GM23248 (cell line): ENCODE data around the gene TJP2. TPM values are rescaled to one million over a fixed set of nuclear protein-coding genes. Genes with fewer than 3 reads are reported as not detected.

ENCODE experiments used
- DNase-seq: peaks from one replicate; pipeline ENCODE4 v3.0.0-alpha.2; 2015
- H2AFZ ChIP-seq: fragments of 200-600 bp; sonication (generic); 2 replicates; pipeline ENCODE4 v1.6.1; 2016; ENCODE audit warnings: antibody characterized with exemption
- H3F3A ChIP-seq: fragments of 200-600 bp; sonication (generic); 2 replicates; pipeline ENCODE4 v1.6.1; 2016; ENCODE audit warnings: mild to moderate bottlenecking, antibody characterized with exemption, mixed run types; ENCODE audit not compliant: insufficient read depth
- H3K27ac ChIP-seq: fragments of 200-600 bp; sonication (generic); 2 replicates; pipeline ENCODE4 v1.5.1; 2016; ENCODE audit warnings: mild to moderate bottlenecking
- H3K27me3 ChIP-seq: fragments of 200-600 bp; sonication (generic); replicated peaks from 2 replicates; pipeline ENCODE4 v1.6.1; 2016; ENCODE audit warnings: mild to moderate bottlenecking; ENCODE audit not compliant: insufficient read depth
- H3K36me3 ChIP-seq: fragments of 200-600 bp; sonication (generic); 2 replicates; pipeline ENCODE4 v1.6.1; 2016; ENCODE audit warnings: low read depth, mild to moderate bottlenecking
- H3K4me1 ChIP-seq: fragments of 200-600 bp; sonication (generic); 2 replicates; pipeline ENCODE4 v1.6.1; 2016; ENCODE audit warnings: mild to moderate bottlenecking; ENCODE audit not compliant: insufficient read depth
- H3K4me2 ChIP-seq: fragments of 200-600 bp; sonication (generic); one replicate; pipeline ENCODE4 v1.6.1; 2016; ENCODE audit warnings: mild to moderate bottlenecking; ENCODE audit not compliant: unreplicated experiment
- H3K4me3 ChIP-seq: fragments of 200-600 bp; sonication (generic); 2 replicates; pipeline ENCODE4 v1.5.1; 2016; ENCODE audit warnings: mild to moderate bottlenecking
- H3K79me2 ChIP-seq: fragments of 200-600 bp; sonication (generic); 2 replicates; pipeline ENCODE4 v1.6.1; 2016; ENCODE audit warnings: mild to moderate bottlenecking; ENCODE audit not compliant: insufficient read depth
- H3K9ac ChIP-seq: fragments of 200-600 bp; sonication (generic); 2 replicates; pipeline ENCODE4 v1.6.1; 2016; ENCODE audit warnings: mild to moderate bottlenecking
- H3K9me2 ChIP-seq: fragments of 200-600 bp; sonication (generic); 2 replicates; pipeline ENCODE4 v1.6.1; 2016; ENCODE audit warnings: mixed run types, mild to moderate bottlenecking, moderate library complexity; ENCODE audit not compliant: insufficient read depth
- H3K9me3 ChIP-seq: fragments of 200-600 bp; sonication (generic); one replicate; pipeline ENCODE4 v1.6.1; 2017; ENCODE audit warnings: low read depth
- H4K20me1 ChIP-seq: fragments of 200-600 bp; sonication (generic); 2 replicates; pipeline ENCODE4 v1.6.0; 2016; ENCODE audit not compliant: insufficient read depth
- EZH2 ChIP-seq: fragments of 200-600 bp; sonication (generic); IDR thresholded peaks from 2 replicates; pipeline ENCODE4 v1.6.1; 2018; ENCODE audit warnings: antibody characterized with exemption, mild to moderate bottlenecking; ENCODE audit not compliant: insufficient read depth, poor library complexity, severe bottlenecking
- EZH2phosphoT487 ChIP-seq: fragments of 200-600 bp; sonication (generic); IDR thresholded peaks from 2 replicates; pipeline ENCODE4 v1.6.1; 2018; ENCODE audit warnings: antibody characterized with exemption, moderate library complexity, mild to moderate bottlenecking, low read depth; ENCODE audit not compliant: insufficient read depth
- WGBS, 2 experiments: methylation state at CpG; one replicate each; pipeline ENCODE4 v1.1.6; 2015 to 2017; ENCODE audit warnings: low lambda C conversion rate in 2 of 2, low coverage in 1 of 2; ENCODE audit errors: missing lambda C conversion rate in 2 of 2; 5-methylcytosine and 5-hydroxymethylcytosine counted together
- in situ Hi-C: fragments of 300-500 bp; cut with MboI; formaldehyde crosslinking; loops from 2 replicates; pipeline ENCODE4 v1.15.0; 2020
- polyA plus RNA-seq: library from polyadenylated mRNA; unstranded; fragments of >200 nt; fragmentation: Nextera tagmentation; extraction: Ambion mirVana; gene quantifications from 2 replicates; pipeline ENCODE4 v1.2.1, GENCODE V29; 2016
- total RNA-seq: library from RNA; depleted of rRNA; stranded (reverse); fragments of >200 nt; shearing (Covaris generic); gene quantifications from 2 replicates; pipeline ENCODE4 v1.2.3, GENCODE V29; 2014

Gene TJP2
- total and polyA plus RNA-seq, 2 experiments from 2014 or later, result 5.5 to 8.6 TPM

DNA sequence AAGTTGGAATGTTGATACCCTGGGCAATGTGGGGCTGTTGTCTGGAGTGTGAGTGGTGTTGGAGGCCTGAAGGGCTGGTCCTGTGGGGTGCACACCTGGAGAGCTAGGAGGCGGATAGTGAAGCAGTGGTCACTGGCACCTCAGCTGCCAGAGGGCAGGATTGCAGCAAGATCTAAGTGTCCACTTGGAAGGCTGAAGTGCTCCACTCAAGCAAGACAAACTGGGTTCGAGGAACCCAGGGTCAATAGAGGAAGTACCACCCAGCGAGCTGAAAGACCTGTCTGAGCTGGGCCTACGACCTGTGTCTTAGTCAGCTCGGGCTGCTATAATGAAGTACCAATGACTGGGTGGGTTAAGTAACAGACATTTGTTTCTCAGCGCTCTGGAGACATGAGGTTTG lies 39.7 kb upstream of the TJP2 start:
- Histone ChIP-seq H3K27me3 (no peaks in the 10 kb centered on the region), H3K9me3 (no peaks in the 10 kb centered on the region), H3F3A (0 out of 2 replicates have a peak, but pooled peaks cover 7% of the 10 kb centered on the region), H3K36me3 (no peaks in the 10 kb centered on the region), H3K4me3 (no peak overlapping the region), H3K9ac (no peak overlapping the region), H2AFZ (no peak overlapping the region), H3K4me1 (peaks cover 17% of the 10 kb centered on the region), H3K27ac (no peak overlapping the region), H3K9me2 (no peaks in the 10 kb centered on the region), H3K4me2 (no peak overlapping the region), H4K20me1 (no peaks in the 10 kb centered on the region), H3K79me2 (no peaks in the 10 kb centered on the region)
- in situ Hi-C loops, result no loop called here
- 93 to 94% methylated on average over 6 of the region's 6 CpGs for WGBS, 2 experiments
- no peak for DNase-seq
- TF ChIP-seq EZH2phosphoT487 (no peak), EZH2 (no peak)

DNA sequence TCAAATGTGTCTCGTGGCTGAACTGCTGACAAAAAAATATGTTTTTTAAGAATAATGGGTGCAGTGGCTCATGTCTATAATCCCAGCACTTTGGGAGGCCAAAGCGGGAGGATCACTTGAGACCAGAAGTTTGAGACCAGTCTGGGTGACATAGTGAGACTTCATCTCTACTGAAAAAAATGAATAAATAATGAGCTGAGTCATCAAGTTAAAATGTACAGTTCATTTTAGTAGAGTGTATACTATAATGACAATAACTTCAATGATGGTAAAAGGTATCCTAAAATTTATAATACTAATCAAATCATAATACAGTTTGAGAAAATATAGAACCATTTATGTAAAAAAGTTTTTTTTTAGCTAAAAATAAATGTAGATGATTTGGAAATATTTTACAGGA lies 37.9 kb upstream of the TJP2 start:
- 91 to 97% methylated on average over 2 of the region's 2 CpGs for WGBS, 2 experiments
- no peak overlapping the region for H3K9ac ChIP-seq
- H2AFZ ChIP-seq, result no peak overlapping the region
- H3K27ac ChIP-seq, result no peak overlapping the region
- no peak overlapping the region for H3K4me2 ChIP-seq
- no peaks in the 10 kb centered on the region for H4K20me1 ChIP-seq
- peaks cover 11% of the 10 kb centered on the region for H3K4me1 ChIP-seq
- DNase-seq, result no peak
- H3K79me2 ChIP-seq, result no peaks in the 10 kb centered on the region
- in situ Hi-C loops, result no loop called here
- H3F3A ChIP-seq, result 0 out of 2 replicates have a peak, but pooled peaks cover 7% of the 10 kb centered on the region
- TF ChIP-seq EZH2, result no peak
- no peak for TF ChIP-seq EZH2phosphoT487
- H3K9me2 ChIP-seq, result no peaks in the 10 kb centered on the region
- no peaks in the 10 kb centered on the region for H3K27me3 ChIP-seq
- H3K36me3 ChIP-seq, result no peaks in the 10 kb centered on the region
- no peaks in the 10 kb centered on the region for H3K9me3 ChIP-seq
- H3K4me3 ChIP-seq, result no peak overlapping the region

DNA sequence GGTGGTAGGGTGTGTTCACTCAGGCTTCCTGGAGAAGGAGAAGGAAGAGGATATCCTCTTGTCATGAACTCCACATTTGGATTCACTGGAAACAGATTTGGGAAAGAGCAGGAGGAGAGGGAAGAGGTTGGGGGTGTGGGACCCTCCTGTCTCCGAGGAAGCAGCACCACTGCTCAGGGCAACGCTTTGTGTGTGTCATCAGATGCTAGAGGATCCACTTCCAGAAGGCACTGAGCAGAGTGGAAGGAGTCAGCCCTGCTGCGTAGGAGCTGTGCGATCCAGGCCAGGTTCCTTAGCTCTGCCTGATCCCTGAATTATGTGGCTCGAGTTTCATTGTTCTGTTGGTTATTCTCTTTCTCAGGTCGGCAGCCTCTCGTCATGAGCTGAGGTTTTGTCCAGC lies 37.3 kb upstream of the TJP2 start:
- Histone ChIP-seq H3K4me1 (peaks cover 5% of the 10 kb centered on the region), H3K4me3 (no peak overlapping the region), H3K36me3 (no peaks in the 10 kb centered on the region), H3K27ac (no peak overlapping the region), H2AFZ (no peak overlapping the region), H3F3A (0 out of 2 replicates have a peak, but pooled peaks cover 5% of the 10 kb centered on the region), H3K79me2 (no peaks in the 10 kb centered on the region), H3K9me3 (no peaks in the 10 kb centered on the region), H4K20me1 (no peaks in the 10 kb centered on the region), H3K9ac (no peak overlapping the region), H3K9me2 (no peaks in the 10 kb centered on the region), H3K27me3 (no peaks in the 10 kb centered on the region), H3K4me2 (no peak overlapping the region)
- no peak for TF ChIP-seq EZH2phosphoT487
- TF ChIP-seq EZH2, result no peak
- in situ Hi-C loops, result no loop called here
- no peak for DNase-seq
- 79 to 85% methylated on average over 7 of the region's 7 CpGs for WGBS, 2 experiments

GRCh38 chr9:69137311-69137710 lies 36.8 kb upstream of the TJP2 start:
- in situ Hi-C loops, result no loop called here
- H3K36me3 ChIP-seq, result no peaks in the 10 kb centered on the region
- H3K9ac ChIP-seq, result no peak overlapping the region

GRCh38 chr9:69139596-69139995 lies 34.5 kb upstream of the TJP2 start:
- H3K4me2 ChIP-seq, result no peak overlapping the region
- DNase-seq, result no peak
- no peaks in the 10 kb centered on the region for H3K79me2 ChIP-seq
- no peak overlapping the region for H2AFZ ChIP-seq
- WGBS, 2 experiments, result 88 to 92% methylated on average over 9 of the region's 9 CpGs
- H3K9me2 ChIP-seq, result no peaks in the 10 kb centered on the region
- H3K4me1 ChIP-seq, result no peaks in the 10 kb centered on the region
- H4K20me1 ChIP-seq, result no peaks in the 10 kb centered on the region
- no peak overlapping the region for H3K27ac ChIP-seq
- in situ Hi-C loops, result no loop called here
- no peaks in the 10 kb centered on the region for H3K9me3 ChIP-seq
- H3K27me3 ChIP-seq, result no peaks in the 10 kb centered on the region
- H3K4me3 ChIP-seq, result no peak overlapping the region
- no peak for TF ChIP-seq EZH2
- TF ChIP-seq EZH2phosphoT487, result no peak
- H3K9ac ChIP-seq, result no peak overlapping the region
- no peaks in the 10 kb centered on the region for H3K36me3 ChIP-seq
- H3F3A ChIP-seq, result no peaks in the 10 kb centered on the region

More at GRCh38 chr9:69137311-69137710, 36.8 kb upstream of the TJP2 start:
- Histone ChIP-seq H3K4me2 (no peak overlapping the region), H2AFZ (no peak overlapping the region), H3K9me3 (no peaks in the 10 kb centered on the region), H4K20me1 (no peaks in the 10 kb centered on the region), H3F3A (no peaks in the 10 kb centered on the region), H3K4me1 (no peaks in the 10 kb centered on the region; the same call in 1 of the 2 replicates), H3K27me3 (no peaks in the 10 kb centered on the region), H3K27ac (no peak overlapping the region), H3K9me2 (no peaks in the 10 kb centered on the region), H3K79me2 (no peaks in the 10 kb centered on the region), H3K4me3 (no peak overlapping the region)
- DNase-seq, result no peak
- 88 to 93% methylated on average over 8 of the region's 8 CpGs for WGBS, 2 experiments
- TF ChIP-seq EZH2phosphoT487 (no peak), EZH2 (no peak)
